Mesendoderm (in vitro differentiated cells): ENCODE results near the gene ARFIP2. TPM values are rescaled to one million over a fixed set of nuclear protein-coding genes. Genes with fewer than 3 reads are reported as not detected.

ENCODE experiments used
- DNase-seq: peaks from one replicate; pipeline ENCODE4 v3.0.0; 2013
- H2AK5ac ChIP-seq: 2 replicates; pipeline ENCODE4 v1.6.1; 2013; ENCODE audit warnings: low read length, inconsistent platforms
- H2BK120ac ChIP-seq: 2 replicates; pipeline ENCODE4 v1.6.1; 2013; ENCODE audit warnings: low read depth, mild to moderate bottlenecking, low read length, moderate library complexity, mixed read lengths
- H2BK15ac ChIP-seq: replicated peaks from 2 replicates; pipeline ENCODE4 v1.6.1; 2013; ENCODE audit warnings: low read depth, mild to moderate bottlenecking, moderate library complexity
- H2BK5ac ChIP-seq: 2 replicates; pipeline ENCODE4 v1.6.1; 2013; ENCODE audit warnings: low read length, inconsistent platforms
- H3K18ac ChIP-seq: 2 replicates; pipeline ENCODE4 v1.6.1; 2013; ENCODE audit warnings: mild to moderate bottlenecking, low read length, mixed read lengths
- H3K23ac ChIP-seq: one replicate; pipeline ENCODE4 v1.6.1; 2013; ENCODE audit warnings: low read length
- H3K27ac ChIP-seq: 2 replicates; pipeline ENCODE4 v1.5.1; 2013; ENCODE audit warnings: low read depth, mild to moderate bottlenecking, inconsistent platforms, low read length, moderate library complexity
- H3K27me3 ChIP-seq: 2 replicates; pipeline ENCODE4 v1.6.1; 2013; ENCODE audit warnings: low read length, control low read depth, mild to moderate bottlenecking, inconsistent platforms; ENCODE audit not compliant: insufficient read depth, poor library complexity
- H3K36me3 ChIP-seq: 2 replicates; pipeline ENCODE4 v1.6.1; 2013; ENCODE audit warnings: low read length, inconsistent platforms; ENCODE audit not compliant: control insufficient read depth, insufficient read depth
- H3K4ac ChIP-seq: one replicate; pipeline ENCODE4 v1.6.1; 2013; ENCODE audit warnings: low read depth, mild to moderate bottlenecking, low read length, moderate library complexity
- H3K4me1 ChIP-seq: 2 replicates; pipeline ENCODE4 v1.6.1; 2013; ENCODE audit warnings: low read depth, low read length, inconsistent platforms; ENCODE audit not compliant: control insufficient read depth
- H3K4me2 ChIP-seq: 2 replicates; pipeline ENCODE4 v1.6.1; 2013; ENCODE audit warnings: low read length
- H3K4me3 ChIP-seq: 2 replicates; pipeline ENCODE4 v1.5.1; 2013; ENCODE audit warnings: mild to moderate bottlenecking, low read length
- H3K56ac ChIP-seq: one replicate; pipeline ENCODE4 v1.6.1; 2013; ENCODE audit warnings: low read length
- H3K79me1 ChIP-seq: 2 replicates; pipeline ENCODE4 v1.6.1; 2013; ENCODE audit warnings: low read length, inconsistent platforms
- H3K79me2 ChIP-seq: 2 replicates; pipeline ENCODE4 v1.6.1; 2013; ENCODE audit warnings: mild to moderate bottlenecking, low read length; ENCODE audit not compliant: control insufficient read depth, insufficient read depth
- H3K9ac ChIP-seq: 2 replicates; pipeline ENCODE4 v1.6.1; 2013; ENCODE audit warnings: low read length, inconsistent platforms
- H4K5ac ChIP-seq: one replicate; pipeline ENCODE4 v1.6.1; 2013; ENCODE audit warnings: low read length
- H4K8ac ChIP-seq: one replicate; pipeline ENCODE4 v1.6.1; 2013; ENCODE audit warnings: low read depth, mild to moderate bottlenecking, control low read depth, low read length, moderate library complexity
- WGBS: extraction: QIAGEN DNeasy Blood & Tissue Kit; methylation state at CpG from one replicate; pipeline ENCODE4 v1.1.7; 2013; ENCODE audit warnings: low lambda C conversion rate, missing lambda C conversion rate; ENCODE audit not compliant: insufficient coverage; ENCODE audit errors: extremely low coverage; 5-methylcytosine and 5-hydroxymethylcytosine counted together
- polyA plus RNA-seq, 2 experiments: library from polyadenylated mRNA; stranded (reverse); fragments of 200-250 nt; gene quantifications; one replicate each; pipeline ENCODE4 v1.2.3, GENCODE V29; 2013

Gene ARFIP2, protein sequence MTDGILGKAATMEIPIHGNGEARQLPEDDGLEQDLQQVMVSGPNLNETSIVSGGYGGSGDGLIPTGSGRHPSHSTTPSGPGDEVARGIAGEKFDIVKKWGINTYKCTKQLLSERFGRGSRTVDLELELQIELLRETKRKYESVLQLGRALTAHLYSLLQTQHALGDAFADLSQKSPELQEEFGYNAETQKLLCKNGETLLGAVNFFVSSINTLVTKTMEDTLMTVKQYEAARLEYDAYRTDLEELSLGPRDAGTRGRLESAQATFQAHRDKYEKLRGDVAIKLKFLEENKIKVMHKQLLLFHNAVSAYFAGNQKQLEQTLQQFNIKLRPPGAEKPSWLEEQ
- 36.1 TPM for polyA plus RNA-seq (2013, experiment 1 of 2)
- 36.6 TPM for polyA plus RNA-seq (2013, experiment 2 of 2)

DNA sequence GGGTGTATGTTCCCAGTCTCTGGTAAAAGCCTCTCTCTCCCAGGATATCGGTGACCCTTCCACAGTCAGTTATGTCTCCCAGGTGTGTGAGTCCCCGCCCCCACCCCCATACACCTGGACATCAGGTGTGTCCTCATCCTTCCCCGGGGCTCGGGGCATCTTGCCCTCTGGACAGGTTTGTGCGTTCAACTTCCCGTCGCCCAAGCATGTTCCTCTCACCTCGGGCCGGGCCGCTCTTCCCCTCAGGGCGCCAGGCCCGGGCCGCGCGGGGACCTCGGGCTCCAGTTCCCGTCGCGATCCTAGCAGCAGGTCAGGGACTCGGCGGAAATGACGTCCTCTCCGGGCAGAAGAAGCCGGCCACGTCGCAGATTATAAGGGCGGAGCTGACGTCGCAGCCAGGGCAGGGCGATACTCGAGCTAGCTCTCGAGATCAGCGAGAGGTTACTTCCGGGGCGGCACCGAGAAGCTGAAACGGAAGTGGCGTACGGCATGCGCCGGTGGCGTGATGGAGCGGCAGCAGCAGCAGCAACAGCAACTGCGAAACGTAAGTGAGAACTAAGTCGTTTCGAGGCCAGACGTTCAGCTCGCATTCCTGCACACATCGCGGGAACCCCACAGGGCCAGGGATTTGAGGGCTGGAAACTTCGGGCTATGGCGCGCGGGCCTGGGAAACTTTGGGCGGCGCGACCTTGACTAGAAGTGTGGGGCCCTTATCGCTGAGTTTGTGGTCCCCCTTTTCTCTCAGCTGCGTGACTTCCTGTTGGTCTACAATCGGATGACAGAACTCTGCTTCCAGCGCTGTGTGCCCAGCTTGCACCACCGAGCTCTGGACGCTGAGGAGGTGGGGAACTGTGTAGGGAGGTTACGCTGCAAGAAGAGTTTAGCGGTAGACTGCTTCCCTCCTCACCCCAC, at the start of gene ARFIP2, which contains the start of gene TIMM10B:
ARFIP2 (minus strand) TSS at position 320 of the 912 bp plus-strand sequence. CDS start 910 bp downstream, outside the sequence.
TIMM10B (plus strand) TSS at position 490 of the 912 bp plus-strand sequence; CDS start at position 506, 16 bp downstream.
- Histone ChIP-seq H3K9ac (peak within 1 kb of the TSS; percentile 100), H3K36me3 (peaks cover 12% of the 10 kb centered on the region), H3K4me2 (peak within 1 kb of the TSS; percentile 99), H3K18ac (no peak within 1 kb of the TSS), H3K4me1 (peaks cover 9% of the 10 kb centered on the region), H3K23ac (peak within 1 kb of the TSS; percentile 6), H3K79me2 (peaks cover 34% of the 10 kb centered on the region), H2AK5ac (peak within 1 kb of the TSS; percentile 98), H2BK15ac (no peak within 1 kb of the TSS), H3K27me3 (no peaks in the 10 kb centered on the region), H3K27ac (peak within 1 kb of the TSS; percentile 62), H2BK5ac (peak within 1 kb of the TSS; percentile 65), H2BK120ac (no peak within 1 kb of the TSS), H3K56ac (peak within 1 kb of the TSS; percentile 100), H3K79me1 (peaks cover 37% of the 10 kb centered on the region), H4K5ac (no peak within 1 kb of the TSS), H4K8ac (no peak within 1 kb of the TSS), H3K4me3 (peak within 1 kb of the TSS; percentile 100), H3K4ac (peak within 1 kb of the TSS; percentile 29)
- no CpG with 5 or more reads among the region's 66 CpGs for WGBS
- DNase-seq: peak; percentile 99

DNA sequence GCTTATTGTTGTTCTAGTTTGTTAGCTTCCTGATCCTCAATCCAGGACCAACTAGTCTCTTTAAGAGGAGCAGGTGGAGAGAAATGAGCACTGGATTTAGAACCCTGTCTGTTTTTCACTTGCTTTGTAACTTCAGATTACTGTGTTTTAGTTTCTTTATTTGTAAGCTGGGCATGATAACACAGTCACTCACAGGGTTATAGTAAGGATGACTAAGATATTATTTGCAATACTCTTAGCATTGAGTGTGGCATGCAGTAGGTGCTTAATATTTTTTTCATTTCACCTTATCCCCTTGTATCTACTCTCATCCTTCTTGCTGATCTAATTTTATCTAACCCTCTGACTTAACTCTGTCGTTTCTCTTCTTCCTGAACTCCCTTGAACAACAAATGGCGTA, 49.7 kb upstream of the ARFIP2 start:
- H3K4ac ChIP-seq: no peak overlapping the region
- no peak overlapping the region for H3K27ac ChIP-seq
- H4K5ac ChIP-seq: no peak overlapping the region
- no peak overlapping the region for H2BK5ac ChIP-seq
- no peak overlapping the region for H3K4me3 ChIP-seq
- WGBS: no CpG with 5 or more reads among the region's 2 CpGs
- no peak overlapping the region for H3K18ac ChIP-seq
- no peak overlapping the region for H3K4me2 ChIP-seq
- no peak overlapping the region for H2BK15ac ChIP-seq
- no peaks in the 10 kb centered on the region for H3K27me3 ChIP-seq
- DNase-seq: no peak
- H2BK120ac ChIP-seq: no peak overlapping the region
- H3K23ac ChIP-seq: no peak overlapping the region
- no peaks in the 10 kb centered on the region for H3K36me3 ChIP-seq
- H3K56ac ChIP-seq: no peak overlapping the region
- H3K9ac ChIP-seq: no peak overlapping the region
- H3K79me1 ChIP-seq: no peaks in the 10 kb centered on the region
- H3K79me2 ChIP-seq: no peaks in the 10 kb centered on the region
- H3K4me1 ChIP-seq: no peaks in the 10 kb centered on the region
- H4K8ac ChIP-seq: no peak overlapping the region
- H2AK5ac ChIP-seq: no peak overlapping the region

DNA sequence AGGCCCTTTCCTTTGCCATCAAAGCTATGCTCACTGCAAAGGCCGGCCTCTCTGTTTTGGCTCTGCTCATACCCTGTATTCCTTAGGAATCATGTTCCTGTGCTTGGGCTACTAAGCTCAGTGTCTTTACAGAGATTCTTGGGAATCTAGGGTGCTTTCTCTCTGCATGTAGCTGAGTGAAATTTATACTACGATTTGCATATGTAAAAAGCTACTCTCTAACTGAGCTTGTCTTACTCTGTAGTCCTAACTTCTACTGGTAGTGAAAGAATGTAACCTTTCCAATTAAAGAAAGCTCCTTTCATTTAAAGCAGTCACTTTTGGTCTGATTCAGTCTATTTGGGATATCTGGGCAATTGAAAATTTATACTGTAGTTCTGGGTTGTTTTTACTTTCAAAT, 48.1 kb upstream of the ARFIP2 start:
- H4K5ac ChIP-seq: no peak overlapping the region
- no peaks in the 10 kb centered on the region for H3K27me3 ChIP-seq
- no peak overlapping the region for H3K4me3 ChIP-seq
- H3K23ac ChIP-seq: no peak overlapping the region
- no peaks in the 10 kb centered on the region for H3K4me1 ChIP-seq
- H3K79me1 ChIP-seq: no peaks in the 10 kb centered on the region
- no peak for DNase-seq
- no peaks in the 10 kb centered on the region for H3K79me2 ChIP-seq
- H3K18ac ChIP-seq: no peak overlapping the region
- H3K36me3 ChIP-seq: no peaks in the 10 kb centered on the region
- no peak overlapping the region for H2BK120ac ChIP-seq
- no peak overlapping the region for H2AK5ac ChIP-seq
- no peak overlapping the region for H2BK5ac ChIP-seq
- no peak overlapping the region for H3K56ac ChIP-seq
- no peak overlapping the region for H3K27ac ChIP-seq
- H3K9ac ChIP-seq: no peak overlapping the region
- H2BK15ac ChIP-seq: no peak overlapping the region
- WGBS: no CpG with 5 or more reads among the region's 2 CpGs
- no peak overlapping the region for H3K4me2 ChIP-seq
- H4K8ac ChIP-seq: no peak overlapping the region
- H3K4ac ChIP-seq: no peak overlapping the region

DNA sequence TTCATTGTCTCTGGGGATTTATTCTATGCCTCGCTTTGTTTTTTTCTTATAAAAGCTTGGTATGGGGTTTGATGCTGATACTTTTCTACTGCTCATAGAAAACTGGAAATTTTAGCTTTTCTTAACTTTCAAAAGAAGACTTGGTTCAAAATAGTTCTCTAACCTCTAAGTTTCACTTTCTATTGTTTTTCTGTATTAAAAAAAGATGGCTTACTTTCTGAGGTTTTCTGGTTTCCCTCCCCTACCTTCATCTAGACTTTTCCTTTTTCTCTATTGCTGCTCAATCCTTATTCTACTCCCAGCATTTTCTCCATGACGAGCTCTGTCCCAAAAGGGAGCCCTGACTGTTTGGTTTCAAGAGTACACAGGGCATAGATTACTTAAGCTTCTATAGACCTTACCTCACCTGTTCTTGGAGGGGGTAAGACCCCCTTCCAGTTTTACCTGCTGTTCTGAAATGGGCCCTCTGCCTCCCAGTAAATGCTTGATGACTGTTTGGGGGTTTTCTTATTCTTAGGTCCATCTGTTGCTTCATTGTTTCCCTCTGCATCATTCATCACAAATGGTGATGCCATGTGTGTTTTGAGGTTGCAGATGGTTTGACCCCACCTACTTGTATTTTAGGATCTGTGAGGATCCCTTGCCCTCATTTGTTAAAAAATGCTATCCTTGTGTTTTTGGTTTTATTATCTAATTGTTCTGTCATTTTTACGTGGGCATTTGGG, 45.4 kb upstream of the ARFIP2 start:
- no peak for DNase-seq
- Histone ChIP-seq H3K36me3 (no peaks in the 10 kb centered on the region), H2BK5ac (no peak overlapping the region), H3K18ac (no peak overlapping the region), H4K8ac (no peak overlapping the region), H3K27me3 (no peaks in the 10 kb centered on the region), H3K79me2 (no peaks in the 10 kb centered on the region), H3K4me2 (no peak overlapping the region), H3K79me1 (no peaks in the 10 kb centered on the region), H2BK120ac (no peak overlapping the region), H3K56ac (no peak overlapping the region), H2AK5ac (no peak overlapping the region), H3K27ac (no peak overlapping the region), H3K4ac (no peak overlapping the region), H3K23ac (no peak overlapping the region), H2BK15ac (no peak overlapping the region), H4K5ac (no peak overlapping the region), H3K9ac (no peak overlapping the region), H3K4me1 (no peaks in the 10 kb centered on the region), H3K4me3 (no peak overlapping the region)
- no CpG with 5 or more reads among the region's 3 CpGs for WGBS

DNA sequence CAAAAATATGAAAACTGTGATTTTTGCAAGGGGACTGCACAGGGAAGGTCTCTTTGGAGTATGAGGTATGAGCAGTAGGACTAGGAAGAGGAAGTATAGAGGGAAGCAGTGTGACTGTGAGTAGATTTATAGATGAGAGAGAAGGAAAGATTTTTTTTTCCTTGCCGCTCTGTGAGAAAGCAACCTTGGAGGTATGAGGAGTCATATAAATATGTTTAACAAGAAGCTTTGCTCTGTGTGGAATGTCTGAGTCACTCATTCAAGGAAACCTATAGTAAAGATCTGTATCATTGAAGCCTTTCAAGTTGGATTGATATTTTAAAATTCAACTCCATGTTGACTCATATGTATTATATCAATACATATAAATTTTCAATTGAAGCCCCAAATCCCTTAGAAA, 42.1 kb upstream of the ARFIP2 start:
- Histone ChIP-seq H3K79me2 (no peaks in the 10 kb centered on the region), H2BK15ac (no peak overlapping the region), H3K4ac (no peak overlapping the region), H3K18ac (no peak overlapping the region), H3K79me1 (no peaks in the 10 kb centered on the region), H3K27me3 (no peaks in the 10 kb centered on the region), H2BK5ac (no peak overlapping the region), H2BK120ac (no peak overlapping the region), H3K9ac (no peak overlapping the region), H3K4me1 (no peaks in the 10 kb centered on the region), H3K36me3 (no peaks in the 10 kb centered on the region), H3K56ac (no peak overlapping the region), H3K4me2 (no peak overlapping the region), H4K5ac (no peak overlapping the region), H3K23ac (no peak overlapping the region), H3K4me3 (no peak overlapping the region), H3K27ac (no peak overlapping the region), H4K8ac (no peak overlapping the region), H2AK5ac (no peak overlapping the region)
- DNase-seq: peak; percentile 19
- no CpG with 5 or more reads among the region's 1 CpG for WGBS
